AG04449 (cell line): ENCODE data around the gene KCNJ6.

ENCODE experiments used
- CTCF ChIA-PET: fragments of 350-600 bp; formaldehyde crosslinking; extraction: SDS; loops from one replicate; lab custom pipeline; 2021; ENCODE audit warnings: antibody characterized with exemption; lab: Yijun Ruan, JAX
- POLR2A ChIA-PET: fragments of 400-600, 350-600 bp; formaldehyde crosslinking; extraction: SDS; loops from one replicate; lab custom pipeline; 2020; ENCODE audit warnings: antibody characterized with exemption, inconsistent platforms; lab: Yijun Ruan, JAX
- DNase-seq: peaks from one replicate; pipeline ENCODE4 v3.0.0-alpha.2; 2010; ENCODE audit warnings: low read depth, low spot score
- H3K4me3 ChIP-seq: 2 replicates; pipeline ENCODE4 v1.5.1; 2011; ENCODE audit warnings: low read depth, mild to moderate bottlenecking, control low read depth, low read length
- TF ChIP-seq, protein P1 (sequence below): IDR thresholded peaks from one replicate; pipeline ENCODE4 v1.5.1; 2011; ENCODE audit warnings: mild to moderate bottlenecking, moderate library complexity, low read length, control low read depth, inconsistent platforms; ENCODE audit not compliant: insufficient read depth; ENCODE audit errors: missing control alignments

The KCNJ6 gene

DNA sequence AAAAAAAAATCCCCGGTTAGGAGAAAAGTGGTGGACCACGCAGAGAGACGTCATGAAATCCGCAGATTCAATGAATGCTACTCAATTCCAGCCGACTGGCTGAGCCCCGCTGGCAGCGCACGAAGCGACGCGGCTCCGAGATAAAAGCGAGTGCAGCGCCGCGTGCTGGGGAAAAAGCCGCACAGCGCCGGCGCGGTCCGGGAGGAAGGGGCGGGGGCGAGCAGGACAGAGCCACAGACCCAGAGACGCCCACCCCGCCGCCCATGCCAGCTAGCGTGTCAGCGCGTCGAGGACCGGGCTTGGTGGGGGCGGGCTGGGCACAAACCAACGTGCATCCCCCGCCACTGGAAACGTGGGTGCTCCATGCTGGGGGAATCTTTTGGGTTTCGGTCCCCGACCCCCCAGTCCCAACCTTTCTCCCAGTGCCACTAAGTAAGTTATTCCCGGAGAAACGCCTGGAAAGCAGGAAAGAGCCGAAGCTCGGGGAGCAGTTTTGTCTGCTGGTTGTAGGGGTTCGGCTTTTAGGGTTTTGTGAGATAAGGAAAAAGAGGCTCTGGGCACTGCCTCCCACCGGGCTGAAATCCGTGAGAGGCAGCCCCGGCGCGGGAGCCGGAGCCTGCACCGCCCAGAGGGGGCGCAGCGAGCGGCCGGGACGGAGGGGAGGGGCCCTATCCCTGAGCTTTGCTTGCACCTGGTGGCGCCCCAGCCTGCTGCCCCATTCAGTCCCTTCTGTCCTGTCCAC, at the start of gene KCNJ6:
KCNJ6 (minus strand) TSS at position 148 of the 742 bp plus-strand sequence. CDS start 75,775 bp downstream, outside the sequence.
- CTCF ChIA-PET: interaction anchor here (0.8 to 10.0 kb wide), 13 partner anchors 17 to 439 kb away, joined by 3 to 69 read pairs (median 4); no protein-coding TSS in a partner anchor
- POLR2A ChIA-PET: no interaction called here
- no peak for DNase-seq
- TF ChIP-seq, protein P1, sequence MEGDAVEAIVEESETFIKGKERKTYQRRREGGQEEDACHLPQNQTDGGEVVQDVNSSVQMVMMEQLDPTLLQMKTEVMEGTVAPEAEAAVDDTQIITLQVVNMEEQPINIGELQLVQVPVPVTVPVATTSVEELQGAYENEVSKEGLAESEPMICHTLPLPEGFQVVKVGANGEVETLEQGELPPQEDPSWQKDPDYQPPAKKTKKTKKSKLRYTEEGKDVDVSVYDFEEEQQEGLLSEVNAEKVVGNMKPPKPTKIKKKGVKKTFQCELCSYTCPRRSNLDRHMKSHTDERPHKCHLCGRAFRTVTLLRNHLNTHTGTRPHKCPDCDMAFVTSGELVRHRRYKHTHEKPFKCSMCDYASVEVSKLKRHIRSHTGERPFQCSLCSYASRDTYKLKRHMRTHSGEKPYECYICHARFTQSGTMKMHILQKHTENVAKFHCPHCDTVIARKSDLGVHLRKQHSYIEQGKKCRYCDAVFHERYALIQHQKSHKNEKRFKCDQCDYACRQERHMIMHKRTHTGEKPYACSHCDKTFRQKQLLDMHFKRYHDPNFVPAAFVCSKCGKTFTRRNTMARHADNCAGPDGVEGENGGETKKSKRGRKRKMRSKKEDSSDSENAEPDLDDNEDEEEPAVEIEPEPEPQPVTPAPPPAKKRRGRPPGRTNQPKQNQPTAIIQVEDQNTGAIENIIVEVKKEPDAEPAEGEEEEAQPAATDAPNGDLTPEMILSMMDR: peak; percentile 89
- peak within 1 kb of the TSS; percentile 32 for H3K4me3 ChIP-seq

- no peak overlapping the region for H3K4me3 ChIP-seq
- TF ChIP-seq, protein P1: no peak
- ChIA-PET POLR2A (no interaction called here), CTCF (interaction anchor here (0.8 to 1.4 kb wide), 2 partner anchors 264 to 265 kb away, joined by 3 read pairs; no protein-coding TSS in a partner anchor)
- DNase-seq: no peak
Observed at GRCh38 chr21:37965088-37965805, 49.0 kb upstream of the KCNJ6 start.

DNA sequence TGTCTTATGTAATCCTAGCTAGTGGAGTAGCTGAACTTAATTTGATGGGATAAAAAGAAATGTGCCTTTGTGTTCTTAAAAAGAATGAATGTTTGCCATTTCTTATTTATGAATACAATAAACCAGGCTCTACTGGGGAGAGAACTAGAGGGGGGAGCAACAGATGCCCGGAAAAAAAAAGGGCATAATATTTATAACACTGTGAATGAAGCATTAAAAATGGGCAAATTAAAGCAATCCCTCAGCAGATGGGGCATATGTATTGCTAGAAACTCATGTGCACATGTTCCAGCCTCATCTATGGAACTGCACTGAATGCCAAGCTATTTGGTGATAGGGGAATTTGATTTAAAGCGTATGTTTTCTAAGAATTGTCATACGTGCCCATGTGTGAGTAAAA, 42.3 kb upstream of the KCNJ6 start:
- H3K4me3 ChIP-seq: no peak overlapping the region
- no peak for DNase-seq
- TF ChIP-seq, protein P1: no peak
- POLR2A ChIA-PET: no interaction called here
- CTCF ChIA-PET: no interaction called here

GRCh38 chr21:37956772-37957171, 40.5 kb upstream of the KCNJ6 start:
- ChIA-PET POLR2A (no interaction called here), CTCF (no interaction called here)
- no peak overlapping the region for H3K4me3 ChIP-seq
- no peak for DNase-seq
- TF ChIP-seq, protein P1: no peak

GRCh38 chr21:37945036-37945435, 28.8 kb upstream of the KCNJ6 start:
- no peak overlapping the region for H3K4me3 ChIP-seq
- POLR2A ChIA-PET: no interaction called here
- TF ChIP-seq, protein P1: no peak
- CTCF ChIA-PET: no interaction called here
- no peak for DNase-seq

DNA sequence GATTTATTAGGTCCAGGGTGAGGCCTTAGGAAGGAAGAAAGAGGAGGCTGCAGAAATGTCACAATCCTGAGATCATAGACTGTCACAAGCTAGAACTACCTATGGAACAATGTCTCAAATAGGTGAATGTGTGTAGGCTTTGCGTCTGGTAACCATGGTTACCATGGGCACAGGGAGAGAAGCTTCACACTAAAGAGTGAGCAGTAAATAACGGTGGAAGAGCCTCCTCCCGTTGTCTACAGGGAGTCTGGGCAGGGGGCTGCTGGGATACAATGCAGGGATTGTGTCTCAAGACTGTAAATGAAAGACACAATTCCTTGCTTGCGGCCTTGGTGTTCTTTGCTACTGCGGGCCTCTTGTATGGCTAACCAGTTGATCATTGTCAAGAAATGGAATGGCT, 28.2 kb upstream of the KCNJ6 start:
- DNase-seq: no peak
- CTCF ChIA-PET: interaction anchor here (1.3 kb wide), 1 partner anchor 233 kb away, joined by 3 read pairs; no protein-coding TSS in a partner anchor
- POLR2A ChIA-PET: no interaction called here
- no peak overlapping the region for H3K4me3 ChIP-seq
- TF ChIP-seq, protein P1: no peak
